ENCODE measurements around the gene MGLL.

MGLL gene

GRCh38 chr3:127723011-127723567 lies 99.2 kb downstream of the MGLL start:
- DNase-seq (ENCODE audit: low read depth), result no peak

GRCh38 chr3:127722091-127722784 lies 100.1 kb downstream of the MGLL start:
- no peak for DNase-seq (ENCODE audit: low read depth)

- no peak for DNase-seq (ENCODE audit: low read depth)
Observed at GRCh38 chr3:127720985-127721935, 101.1 kb downstream of the MGLL start.

DNA sequence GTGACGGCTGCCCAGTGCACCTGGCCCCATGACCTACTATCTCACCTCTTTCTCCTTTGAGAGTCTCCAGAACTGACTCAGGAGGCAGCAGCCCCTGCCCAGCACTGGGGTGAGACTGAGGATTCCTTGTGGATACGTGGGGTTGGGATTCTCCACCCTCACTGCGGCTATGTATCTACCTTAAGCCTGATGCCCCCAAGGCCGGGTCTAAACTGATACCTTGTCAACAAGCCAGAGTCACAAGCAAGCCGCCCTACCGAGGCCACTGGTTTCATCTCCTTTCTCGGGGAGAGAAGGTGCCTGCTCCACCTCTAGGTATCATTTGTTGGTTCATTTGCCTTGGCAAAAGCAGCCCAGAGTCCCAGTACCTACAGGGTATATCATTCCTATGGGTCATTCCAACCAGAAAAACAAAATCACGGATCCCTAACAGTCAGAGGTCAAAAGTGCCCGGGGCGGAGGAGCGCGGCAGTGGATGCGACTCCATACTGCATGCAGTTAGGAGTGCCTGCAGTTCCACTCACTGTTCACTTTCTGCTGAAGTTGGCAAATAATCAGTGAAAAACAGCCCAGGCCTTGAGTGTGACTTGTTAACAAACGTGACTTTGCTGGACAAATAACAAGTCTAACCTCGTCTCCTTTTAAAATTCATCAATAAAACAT lies 102.0 kb downstream of the MGLL start:
- no peak for DNase-seq (ENCODE audit: low read depth)

DNA sequence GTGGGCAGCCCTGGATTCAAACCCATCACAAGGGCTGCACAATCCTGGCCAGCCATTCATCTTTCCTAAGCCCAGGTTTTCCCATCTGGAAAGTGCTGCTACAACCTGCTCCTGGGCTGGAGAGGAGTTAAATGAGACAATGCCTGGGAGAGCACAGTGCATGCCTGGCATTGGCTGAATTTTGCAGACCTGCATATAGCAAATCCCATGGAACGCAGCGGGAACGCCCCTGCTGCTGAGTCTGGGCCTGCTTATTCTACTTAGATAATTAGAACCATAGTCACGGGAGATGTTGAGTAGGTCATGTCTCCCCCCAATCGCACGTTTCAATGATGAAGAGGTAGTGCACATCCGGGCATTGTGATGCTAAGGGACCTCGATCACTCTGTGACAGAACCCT lies 102.9 kb downstream of the MGLL start:
- DNase-seq (ENCODE audit: low read depth), result no peak

DNA sequence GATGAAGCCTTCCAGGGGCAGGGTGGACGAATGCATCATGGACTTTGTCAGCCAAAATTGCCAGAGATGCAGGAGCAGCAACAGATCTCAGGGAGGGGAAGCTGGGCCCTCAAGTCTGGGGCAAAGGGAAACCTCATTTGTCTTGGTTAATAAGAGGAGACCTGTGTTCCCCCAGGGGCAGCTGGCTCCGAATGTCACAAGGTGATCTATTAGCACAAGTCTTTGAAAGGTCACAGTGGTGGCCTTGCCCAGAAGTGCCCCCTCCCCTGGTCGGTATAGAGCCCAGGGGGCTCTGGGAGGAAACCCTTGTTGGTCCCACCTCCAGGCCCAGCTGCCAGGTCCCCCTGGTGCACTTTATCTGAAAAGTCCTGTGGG lies 103.4 kb downstream of the MGLL start:
- no peak for DNase-seq (ENCODE audit: low read depth)

GRCh38 chr3:127718245-127718915 lies 103.9 kb downstream of the MGLL start:
- no peak for DNase-seq (ENCODE audit: low read depth)

DNA sequence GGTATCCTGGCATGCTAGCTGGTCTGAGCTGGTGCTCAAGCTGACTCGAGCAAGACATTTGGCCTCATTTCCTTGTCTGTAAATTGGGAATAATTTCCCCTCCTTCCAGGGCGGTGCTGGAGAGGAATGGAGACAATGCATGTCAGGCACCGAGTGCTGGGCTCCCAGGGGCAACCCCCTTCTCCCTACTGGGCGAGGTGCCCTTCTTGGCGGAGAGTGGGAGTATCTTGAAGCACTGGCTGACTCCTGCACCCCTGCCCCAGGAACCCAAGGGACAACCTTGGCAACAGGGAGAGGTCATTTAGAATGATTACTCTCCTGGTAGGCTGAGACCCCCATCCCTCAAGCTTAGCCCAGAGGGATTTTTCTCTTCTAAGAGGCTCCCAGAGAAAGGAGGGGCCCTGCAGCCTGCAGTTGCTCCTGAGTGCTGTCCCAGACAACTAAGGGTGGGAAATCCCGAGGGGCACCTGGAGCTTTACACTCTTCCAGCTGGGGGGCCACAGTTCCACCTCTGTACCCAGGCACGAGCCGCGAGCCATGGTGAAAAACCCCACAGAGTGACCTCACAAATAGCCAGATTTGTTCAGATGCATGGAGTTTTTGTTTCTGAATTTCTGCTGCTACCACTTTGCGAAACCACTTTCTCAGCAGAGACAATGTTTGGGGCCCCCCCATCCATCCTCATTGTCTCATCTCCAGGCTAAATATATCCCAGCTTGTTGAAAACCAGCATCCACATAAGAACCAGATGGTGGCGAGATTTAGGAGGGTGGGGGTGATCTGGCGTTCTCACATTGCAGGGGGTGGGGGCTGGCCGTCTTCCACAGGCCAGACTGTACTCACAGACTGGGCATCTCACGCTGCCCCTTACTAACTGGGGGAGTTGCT lies 104.7 kb downstream of the MGLL start:
- DNase-seq (ENCODE audit: low read depth), result no peak

DNA sequence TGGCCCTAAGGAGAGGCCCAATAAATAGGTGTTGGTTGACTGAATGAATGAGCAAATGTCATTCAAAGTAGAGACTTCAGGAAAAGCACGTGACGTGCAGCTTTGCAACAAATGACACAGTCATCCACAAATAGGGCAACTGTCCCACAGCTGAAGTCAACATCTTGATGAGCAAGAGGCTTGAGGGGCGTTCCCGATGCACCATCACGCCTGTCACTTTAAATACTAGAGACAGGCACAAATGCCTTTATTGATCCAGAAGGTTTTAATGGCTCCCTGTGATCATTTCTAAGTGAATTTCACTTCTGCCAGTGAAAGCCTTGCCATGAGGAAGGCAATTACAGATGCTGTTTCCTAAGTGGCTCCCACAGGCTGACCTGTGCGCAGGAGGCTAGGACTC lies 105.9 kb downstream of the MGLL start:
- DNase-seq (ENCODE audit: low read depth), result no peak

GRCh38 chr3:127715532-127715931 lies 106.8 kb downstream of the MGLL start:
- no peak for DNase-seq (ENCODE audit: low read depth)

- DNase-seq (ENCODE audit: low read depth), result no peak
Observed at GRCh38 chr3:127714866-127715265, 107.4 kb downstream of the MGLL start.

DNA sequence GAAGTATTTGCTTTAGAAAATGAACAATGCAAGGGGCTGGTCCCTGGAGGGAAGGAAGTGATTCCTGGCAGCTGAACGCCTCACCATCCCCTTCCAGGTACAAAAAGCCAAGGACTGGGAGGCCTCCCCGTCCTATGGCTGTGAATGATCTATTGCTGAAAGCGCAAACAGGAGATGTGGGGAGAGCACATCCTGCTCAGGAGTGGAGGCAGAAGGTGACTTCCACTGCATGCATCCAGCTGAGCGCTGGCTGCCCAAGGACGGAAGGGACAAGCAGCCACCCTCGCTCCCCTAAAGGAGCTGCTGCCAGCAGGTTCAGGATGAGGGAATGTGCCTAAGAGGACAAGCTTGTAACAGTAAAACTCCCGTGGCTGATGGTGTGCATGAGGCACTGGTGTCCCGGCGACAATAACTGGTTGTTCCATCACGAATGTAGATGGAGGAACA lies 108.2 kb downstream of the MGLL start:
- DNase-seq (ENCODE audit: low read depth), result no peak

DNA sequence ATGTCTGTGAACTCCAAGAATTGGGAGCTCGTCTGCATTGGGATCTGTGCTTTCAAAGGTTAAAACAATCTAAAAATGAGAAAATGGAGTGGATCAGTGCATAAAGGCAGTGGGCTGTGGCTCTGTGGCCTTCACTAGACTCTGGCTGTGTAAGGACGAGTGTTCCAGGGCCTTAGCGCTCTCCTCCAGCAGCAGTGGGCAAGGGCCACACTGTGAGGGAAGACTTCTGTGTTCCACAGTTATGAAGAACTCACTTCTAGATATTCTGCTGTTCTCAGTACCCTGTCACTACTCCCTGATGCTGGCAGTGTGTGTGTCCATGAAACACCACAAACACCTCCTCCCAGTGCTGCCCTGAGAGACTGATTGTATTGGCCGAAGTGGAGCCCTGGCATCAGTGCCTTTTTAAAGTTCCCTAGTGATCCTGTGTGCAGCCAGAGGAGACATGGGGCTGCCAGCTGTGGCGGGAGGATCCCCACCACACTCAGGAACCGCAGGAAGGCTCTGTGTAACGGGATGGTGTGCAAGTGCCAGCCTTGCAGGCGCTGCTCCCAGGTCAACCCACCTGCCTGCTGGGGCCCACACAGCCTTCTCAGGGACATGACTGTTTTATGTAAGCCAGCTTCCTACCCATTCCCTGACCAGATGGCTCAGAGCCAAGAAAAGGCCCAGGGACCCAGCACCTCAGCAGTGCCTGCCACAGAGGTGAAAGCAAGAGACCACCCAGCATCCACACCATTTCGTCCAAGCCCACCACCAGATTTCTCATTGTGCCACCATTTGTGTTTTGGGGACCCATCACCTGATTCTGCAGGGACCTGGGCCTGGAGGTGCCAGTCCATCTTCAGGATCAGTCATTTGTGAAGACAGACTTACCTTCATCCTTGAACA lies 109.2 kb downstream of the MGLL start:
- no peak for DNase-seq (ENCODE audit: low read depth)

GRCh38 chr3:127712461-127712860 lies 109.9 kb downstream of the MGLL start:
- DNase-seq (ENCODE audit: low read depth), result no peak

GRCh38 chr3:127711896-127712295 lies 110.4 kb downstream of the MGLL start:
- no peak for DNase-seq (ENCODE audit: low read depth)

DNA sequence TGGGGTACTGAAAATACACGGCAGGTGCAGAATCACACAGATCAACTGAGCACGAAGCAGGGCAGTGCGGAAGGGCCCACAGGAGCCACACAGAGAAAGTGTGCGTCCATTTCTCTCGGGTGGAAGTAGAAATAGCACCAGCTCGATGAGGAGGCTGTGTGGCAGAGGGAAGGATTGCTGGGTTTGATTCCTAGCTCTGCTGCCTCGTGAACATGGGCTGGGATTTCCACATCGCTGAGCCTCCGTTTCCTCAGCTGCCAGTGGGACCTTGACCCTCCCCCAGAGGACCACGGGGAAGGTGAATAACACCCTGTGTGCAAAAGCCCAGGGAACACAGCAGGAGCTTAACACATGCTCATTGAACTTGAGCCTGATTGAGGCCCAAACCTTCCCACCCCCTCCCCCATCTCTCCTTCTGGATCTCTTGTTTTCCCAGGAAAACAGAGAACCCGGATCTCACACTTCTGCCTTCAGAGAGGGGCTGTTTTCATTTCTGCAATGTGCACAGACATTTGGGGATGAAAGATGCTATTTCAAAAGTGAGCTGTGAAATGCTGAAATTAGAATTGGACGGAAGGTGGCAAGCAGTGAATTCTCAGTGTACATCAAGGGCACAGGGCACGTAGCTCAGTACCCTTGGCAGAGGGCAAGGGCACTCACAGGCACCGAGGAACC lies 111.2 kb downstream of the MGLL start:
- DNase-seq (ENCODE audit: low read depth), result no peak

- DNase-seq (ENCODE audit: low read depth), result no peak
Observed at GRCh38 chr3:127710155-127710941, 112.0 kb downstream of the MGLL start.

DNA sequence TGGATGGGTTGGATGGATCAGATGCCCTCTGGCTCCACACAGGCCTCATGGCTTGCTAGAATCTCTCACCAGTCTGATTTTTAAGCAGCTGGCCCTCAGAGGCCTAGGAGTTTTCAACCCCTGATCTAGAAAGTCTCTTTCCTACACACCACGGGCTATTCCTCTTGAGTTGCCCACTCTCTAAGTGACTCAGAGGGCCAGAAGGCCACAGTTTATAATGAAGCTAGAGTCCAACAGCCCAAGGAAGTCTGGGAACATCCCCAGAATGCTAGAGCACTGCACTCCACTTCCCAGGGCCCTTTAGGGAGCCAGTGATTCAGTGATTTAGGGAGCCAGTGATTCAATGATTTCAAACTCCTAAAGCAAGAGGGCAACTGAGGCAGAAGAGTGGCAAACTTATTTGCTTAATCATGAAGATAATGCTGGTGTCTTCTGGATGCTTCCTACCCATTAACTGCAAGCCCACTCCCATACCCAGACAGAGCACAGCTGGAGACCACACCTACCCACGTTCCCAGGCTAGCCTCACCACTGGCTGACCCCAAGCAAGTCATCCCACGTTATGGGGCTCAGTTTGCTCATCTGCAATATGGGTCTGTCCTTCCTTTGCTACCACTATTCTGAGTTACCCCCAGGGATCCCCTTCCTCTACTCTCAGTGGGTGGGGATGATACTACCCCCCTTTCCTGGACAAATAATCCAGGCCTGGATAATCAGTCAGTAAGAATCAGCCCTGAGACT lies 112.8 kb downstream of the MGLL start:
- DNase-seq (ENCODE audit: low read depth), result no peak

Data from stimulated activated CD4-positive, alpha-beta T cell treated with anti-CD3 and anti-CD28 coated beads, Interleukin-2, amount 100 ng/mL, for 4 hours (primary cell).